GM18511 (cell line): ENCODE results near the gene ARL14EPL.

Source experiments
- ATAC-seq: cut with Tn5 transposase; IDR thresholded peaks from one replicate; pipeline ENCODE4 v1.9.1; 2021; ENCODE audit warnings: mild to moderate bottlenecking, moderate library complexity; ENCODE audit not compliant: unreplicated experiment

Gene ARL14EPL

DNA sequence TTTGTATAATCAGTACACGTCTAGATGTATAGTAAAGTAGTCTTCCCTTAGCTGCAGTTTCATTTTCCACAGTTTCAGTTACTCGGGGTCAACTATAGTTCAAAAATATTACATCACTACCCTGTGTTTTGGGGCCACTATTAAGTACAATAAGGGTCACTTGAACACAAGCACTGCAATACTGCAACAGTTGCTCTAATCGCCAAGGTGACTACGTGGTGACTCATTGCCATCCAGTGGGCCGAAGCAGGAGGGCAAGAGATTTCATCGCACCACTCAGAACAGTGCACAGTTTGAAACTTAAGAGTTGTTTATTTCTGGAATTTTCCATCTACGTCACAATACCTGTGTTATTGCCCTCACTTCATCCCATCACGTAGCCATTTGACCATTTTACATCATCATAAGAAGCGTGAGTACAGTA lies at the start of gene ARL14EPL:
Gene ARL14EPL (plus strand): TSS at position 379 of the 424 bp plus-strand sequence. CDS start 18,994 bp downstream, outside the sequence.
- peak; percentile 64 for ATAC-seq

DNA sequence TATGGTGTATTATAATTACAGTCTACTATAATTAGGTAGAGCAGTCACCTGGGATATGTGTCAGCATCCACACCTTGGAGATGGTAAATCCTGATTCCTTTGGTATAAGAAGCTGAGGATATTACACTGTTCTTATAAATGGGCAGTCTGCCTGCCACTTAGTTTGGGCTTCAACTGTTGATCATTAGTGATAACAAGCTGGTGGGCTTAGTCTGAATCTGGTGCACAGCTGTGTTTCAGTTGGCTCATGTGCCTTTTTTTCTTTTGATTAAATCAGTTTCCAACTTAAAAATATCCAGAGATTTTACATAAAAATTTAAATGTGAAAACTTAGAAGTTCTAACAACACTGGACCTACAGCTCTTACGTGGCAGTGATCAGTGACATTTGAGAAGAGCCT lies 48.8 kb upstream of the ARL14EPL start:
- ATAC-seq = no peak

DNA sequence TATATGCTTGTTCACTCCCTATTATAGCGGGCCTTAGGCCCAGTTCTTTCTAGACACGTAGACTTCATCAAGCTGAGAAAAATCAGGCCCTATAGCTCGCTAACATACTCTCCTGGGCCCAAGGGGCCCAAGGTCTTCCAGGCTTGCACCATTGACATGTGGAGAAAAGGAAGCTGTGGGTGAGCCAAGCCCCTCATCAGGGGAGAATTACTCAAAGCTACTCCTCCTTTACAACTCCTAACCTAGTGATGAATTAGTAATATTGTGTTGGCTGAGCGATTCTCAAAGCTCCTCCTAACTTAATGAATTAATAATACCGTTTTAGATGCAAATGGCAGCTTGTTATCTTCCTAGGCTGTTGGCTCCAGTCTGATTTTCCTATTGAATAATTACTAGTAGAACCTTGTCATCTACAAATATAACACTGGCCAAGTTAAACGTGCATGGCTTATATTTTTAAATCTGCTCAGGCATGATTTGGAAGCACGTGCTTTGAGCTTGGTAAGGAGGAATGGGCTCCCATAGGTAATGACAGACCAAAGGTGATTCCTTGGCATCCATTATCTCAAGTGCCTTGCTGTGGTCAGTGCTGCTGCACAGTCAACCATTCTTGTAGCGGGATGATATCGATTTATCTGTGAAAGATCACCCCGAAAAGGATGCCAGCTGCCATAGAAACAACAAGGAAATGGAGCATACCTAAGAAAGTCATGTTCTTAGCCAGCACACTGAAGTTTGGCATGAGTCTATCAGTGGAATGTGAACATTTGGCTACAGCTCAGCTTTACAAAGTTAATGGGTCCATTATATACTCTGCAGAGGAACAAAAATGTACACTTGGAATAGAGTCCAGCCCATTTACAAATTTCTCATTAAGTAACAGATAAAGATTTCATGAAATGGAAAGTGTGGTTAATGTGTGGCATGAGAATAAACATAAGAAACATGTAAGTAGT lies 46.2 kb upstream of the ARL14EPL start:
- no peak for ATAC-seq

DNA sequence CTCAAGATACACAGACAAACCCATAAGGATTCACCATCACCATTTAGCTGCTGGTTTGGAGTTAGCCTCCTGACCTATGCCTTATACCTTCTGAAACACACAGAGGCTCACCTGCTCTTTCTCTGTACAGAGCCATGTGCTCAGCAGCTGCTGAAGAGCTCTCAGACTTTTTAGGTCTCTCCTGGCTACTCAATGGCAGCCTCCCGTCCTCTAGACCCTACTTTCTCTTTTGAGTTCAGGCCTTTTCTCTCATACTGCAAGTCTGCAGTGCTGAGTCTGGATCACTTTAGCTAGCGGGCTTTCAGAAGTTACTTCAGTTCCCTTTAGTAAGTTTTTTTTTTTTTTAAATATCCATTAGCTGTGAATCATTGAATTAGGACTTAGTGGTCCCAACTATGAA lies 44.3 kb upstream of the ARL14EPL start:
- ATAC-seq = no peak

DNA sequence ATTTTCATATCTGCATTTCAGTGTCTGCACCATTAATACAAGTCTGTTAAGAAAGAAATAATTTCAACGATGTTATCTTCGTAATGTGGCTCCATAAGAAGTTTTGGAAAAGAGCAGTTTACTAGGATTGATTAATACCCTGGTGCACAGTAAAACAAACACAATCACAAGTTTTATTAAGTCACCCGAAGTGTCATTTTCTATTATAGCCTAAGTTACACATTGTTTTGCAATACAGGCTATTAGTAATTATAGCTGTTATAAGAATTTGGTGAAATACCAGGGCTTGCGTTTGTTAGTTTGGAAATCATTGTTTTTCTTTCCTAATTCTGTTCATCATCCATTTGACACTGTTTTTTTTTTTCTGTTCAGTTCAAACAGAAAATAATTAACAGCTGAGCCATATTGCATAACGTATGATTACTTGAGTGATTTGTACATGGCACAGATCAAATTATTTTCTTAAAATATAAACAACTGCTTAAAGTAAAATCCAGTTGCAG lies 39.4 kb upstream of the ARL14EPL start:
- no peak for ATAC-seq

DNA sequence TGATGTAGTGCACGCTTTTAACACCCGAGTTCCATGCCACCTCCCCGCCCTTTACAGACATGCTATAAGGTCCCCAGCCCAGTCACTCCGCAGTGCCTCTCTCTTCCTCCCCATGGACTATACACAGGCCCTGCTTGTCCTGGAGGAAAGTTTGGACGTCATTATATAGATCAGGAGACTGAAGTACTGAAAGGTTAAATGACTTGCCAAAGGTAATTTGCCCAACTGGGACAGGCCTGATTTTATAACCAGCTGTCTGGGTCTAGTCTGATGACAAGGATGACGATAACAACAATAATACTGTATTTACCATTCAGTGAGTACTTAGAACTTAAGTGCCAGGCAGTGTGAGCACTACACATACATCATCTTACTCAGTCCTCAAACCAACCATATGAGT lies 36.9 kb upstream of the ARL14EPL start:
- ATAC-seq = no peak

DNA sequence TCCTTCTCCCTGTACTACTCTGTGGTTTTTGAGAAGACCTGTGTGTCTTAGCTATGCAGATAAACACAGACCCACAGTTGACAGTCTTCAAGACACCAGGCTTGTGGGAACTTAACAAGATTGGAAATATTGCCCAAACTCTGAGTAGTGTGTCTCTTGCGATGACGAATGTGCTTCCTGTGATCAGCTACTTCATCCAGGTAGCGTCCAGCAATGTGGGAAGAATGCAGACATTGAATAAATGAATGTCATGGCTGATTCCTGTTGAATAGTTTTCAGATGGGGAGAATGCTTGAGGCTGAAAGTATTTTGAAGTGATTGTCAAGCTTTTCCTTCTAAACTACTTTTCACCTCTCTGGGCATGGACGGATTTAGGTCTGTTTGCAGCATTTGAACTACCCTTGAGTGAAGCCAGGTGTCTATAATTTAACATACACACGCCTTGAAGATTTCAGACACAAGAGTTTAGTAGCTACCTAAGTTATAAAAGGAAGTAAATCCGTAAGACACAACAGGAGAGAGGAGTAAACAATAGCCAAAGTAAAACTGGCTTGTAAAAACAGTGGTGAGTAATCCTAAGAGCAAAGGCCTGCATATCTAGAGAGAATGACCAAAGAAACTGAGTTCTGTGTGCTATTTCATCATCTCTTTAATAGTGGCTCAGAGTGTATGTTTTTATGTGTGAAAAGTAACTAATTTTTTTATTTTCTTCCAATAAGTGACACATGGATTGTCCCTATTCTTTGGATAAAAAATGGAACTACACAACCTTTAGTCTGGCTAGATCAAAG lies 30.0 kb upstream of the ARL14EPL start:
- ATAC-seq = no peak

DNA sequence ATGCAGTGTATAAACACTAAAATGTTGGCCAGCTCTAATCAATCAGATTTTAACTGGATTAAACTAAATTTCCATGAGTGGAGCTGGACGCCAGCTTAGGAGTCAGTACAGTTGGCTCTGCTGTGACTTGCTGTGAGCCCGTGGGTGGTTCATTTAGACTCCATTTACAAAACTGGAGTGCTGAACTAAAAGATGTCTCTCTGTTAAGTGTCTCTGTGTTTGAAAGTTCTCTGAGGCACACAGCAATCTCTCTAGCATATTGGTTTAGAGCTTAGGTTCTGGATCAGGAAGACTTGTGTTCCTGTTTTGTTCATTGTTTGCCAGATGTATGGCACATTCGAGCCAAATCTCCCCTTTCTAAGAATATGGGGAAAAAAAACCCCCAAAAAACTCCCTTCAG lies 28.0 kb upstream of the ARL14EPL start:
- no peak for ATAC-seq

DNA sequence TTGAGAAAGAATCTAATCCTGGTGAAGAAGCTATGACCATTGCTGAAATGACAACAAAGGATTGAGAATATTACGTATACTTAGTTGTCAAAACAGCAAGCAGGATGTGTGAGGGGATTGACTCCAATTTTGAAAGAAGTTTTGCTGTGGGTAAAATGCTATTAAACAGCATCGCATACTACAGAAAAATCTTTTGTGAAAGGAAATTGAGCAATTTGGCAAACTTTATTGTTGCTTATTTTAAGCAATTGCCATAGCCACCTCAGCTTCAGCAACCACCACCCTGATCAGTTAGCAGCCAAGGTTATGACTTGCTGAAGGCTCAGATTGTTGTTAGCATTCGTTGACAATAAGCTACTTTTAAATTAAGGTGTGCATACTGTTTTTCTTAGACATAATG lies 22.5 kb upstream of the ARL14EPL start:
- ATAC-seq = no peak

DNA sequence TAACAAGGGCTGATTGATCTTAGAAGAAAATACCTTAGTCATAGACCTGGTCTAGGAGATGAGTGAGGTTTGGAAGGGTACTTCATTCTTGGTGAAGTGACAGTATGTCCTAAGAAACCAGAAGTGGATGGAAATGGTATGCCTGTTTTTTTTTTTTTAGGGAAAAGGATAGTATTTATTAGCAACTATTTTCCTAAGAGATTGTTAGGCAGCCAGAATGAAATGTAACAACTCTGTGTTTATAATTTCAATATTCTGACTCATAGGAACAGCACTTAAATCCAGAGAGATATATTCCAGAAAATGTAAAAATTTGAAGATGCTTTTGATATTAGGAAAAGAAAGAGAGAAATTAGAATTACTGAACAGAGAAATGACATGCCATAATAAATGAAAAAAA lies 21.2 kb upstream of the ARL14EPL start:
- ATAC-seq = no peak

DNA sequence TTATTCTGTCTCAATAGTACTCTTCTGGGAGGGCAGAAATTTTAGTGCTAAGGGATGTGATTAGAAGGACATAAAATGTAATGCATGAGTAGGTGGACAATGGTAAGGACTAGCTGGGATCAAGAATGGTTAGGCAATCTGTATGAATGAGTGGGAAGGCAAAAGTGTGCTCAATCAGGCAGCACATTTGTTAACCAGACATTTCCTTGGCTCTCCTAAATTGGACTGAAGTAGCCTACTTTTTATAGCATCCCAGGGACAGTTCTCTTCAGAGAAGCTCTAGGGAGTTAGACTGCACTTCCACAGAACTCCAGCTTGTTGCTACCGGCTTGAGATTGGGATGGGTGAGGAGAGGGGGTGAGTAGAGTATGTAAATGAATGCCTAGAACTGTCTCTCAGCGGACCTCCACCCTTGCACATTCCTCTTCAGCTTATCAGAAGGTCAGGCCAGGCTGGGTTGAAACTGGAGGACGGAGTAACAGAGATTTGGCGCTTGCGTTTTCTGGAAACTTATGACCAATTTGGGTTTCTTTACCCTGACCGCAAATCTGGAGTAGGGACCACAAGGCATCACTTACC lies 19.0 kb upstream of the ARL14EPL start:
- no peak for ATAC-seq

DNA sequence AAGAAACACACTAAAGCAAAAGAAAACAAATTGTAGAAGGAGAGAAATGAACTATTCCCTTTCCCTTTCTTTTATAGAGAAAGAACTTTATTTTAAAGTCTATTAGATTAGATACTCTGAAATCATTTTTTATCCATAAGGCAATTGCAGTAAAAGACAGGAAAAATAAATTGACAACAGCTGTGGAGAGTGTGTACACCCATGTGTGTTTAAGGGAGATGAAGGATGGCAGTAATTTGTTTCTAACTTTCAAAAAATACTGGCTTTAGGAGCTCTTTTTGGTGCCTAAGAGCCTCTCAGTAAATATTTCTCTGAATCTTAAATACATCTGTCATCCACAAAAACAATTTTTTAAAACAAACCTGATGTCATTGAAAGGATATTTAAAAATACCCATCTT lies 18.3 kb upstream of the ARL14EPL start:
- ATAC-seq = no peak

DNA sequence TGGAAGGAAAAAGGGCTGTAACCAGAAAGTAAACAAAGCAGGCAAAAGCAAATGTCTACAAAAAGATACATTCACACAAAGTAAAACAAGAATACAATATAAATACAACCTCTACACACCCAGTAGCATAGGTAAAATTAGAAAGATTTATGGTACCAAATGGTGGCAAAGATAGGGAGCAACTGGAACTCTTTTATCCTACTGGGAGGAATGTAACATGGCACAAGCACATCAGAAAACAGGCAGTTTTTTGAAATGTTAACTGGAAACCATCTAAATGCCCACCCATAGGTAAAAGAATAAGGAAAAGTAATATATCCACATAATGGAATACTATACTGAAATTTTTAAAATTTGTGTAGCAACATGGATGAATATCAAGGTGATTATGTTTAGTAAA lies 8.7 kb upstream of the ARL14EPL start:
- ATAC-seq = no peak

DNA sequence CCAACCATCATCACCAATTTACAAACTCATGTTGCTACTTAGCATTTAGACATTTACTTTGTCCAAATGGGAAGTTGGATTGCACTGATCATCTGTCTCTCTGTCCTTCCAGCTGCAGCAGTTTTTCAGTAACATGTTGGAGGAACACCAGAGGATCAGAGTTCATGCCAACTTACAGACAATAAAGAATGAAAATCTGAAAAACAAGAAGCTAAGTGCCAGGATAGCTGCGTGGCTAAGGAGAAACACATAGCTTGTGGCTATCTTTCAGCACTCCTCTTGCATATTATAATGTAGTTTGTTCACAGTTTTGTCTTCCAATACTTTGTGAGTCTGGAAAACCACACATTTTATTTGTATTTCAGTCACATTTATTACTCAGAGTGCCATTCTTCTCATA lies 6.4 kb upstream of the ARL14EPL start:
- ATAC-seq = no peak

DNA sequence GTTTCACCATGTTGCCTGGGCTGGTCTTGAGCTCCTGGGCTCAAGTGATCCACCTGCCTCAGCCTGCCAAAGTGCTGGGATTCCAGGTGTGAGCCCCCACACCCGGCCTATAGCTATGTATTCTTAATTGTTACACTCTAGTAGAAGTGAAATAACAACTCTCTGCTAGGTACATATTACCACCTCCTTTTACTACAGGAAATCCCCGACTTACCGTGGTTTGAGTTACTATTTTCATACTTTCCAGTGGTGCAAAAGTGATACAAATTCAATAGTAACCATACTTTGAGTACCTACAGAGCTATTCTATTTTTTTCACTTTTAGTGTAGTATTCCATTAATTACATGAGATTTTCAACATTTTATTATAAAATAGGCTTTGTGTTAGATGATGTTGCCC lies 719 bp downstream of the ARL14EPL start:
- ATAC-seq = no peak

DNA sequence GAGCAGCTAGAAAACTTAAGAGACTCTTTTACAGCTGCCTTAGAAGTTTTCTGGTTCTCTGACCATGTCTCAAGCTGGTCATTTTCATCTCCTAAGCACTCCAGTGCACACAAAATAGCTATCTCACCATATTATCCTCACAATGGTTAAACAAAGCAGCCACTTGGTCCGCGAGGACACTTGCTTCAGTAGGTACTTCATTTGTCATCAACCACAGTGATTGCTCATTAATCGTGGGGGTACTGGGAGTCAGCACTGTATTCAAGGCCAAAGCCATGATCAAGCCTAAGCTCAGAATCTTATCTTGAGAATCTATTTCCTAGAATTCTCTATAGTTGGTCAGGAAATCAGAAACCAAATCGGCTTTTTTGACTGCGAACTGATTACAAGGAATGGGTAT lies 2.9 kb downstream of the ARL14EPL start:
- no peak for ATAC-seq

DNA sequence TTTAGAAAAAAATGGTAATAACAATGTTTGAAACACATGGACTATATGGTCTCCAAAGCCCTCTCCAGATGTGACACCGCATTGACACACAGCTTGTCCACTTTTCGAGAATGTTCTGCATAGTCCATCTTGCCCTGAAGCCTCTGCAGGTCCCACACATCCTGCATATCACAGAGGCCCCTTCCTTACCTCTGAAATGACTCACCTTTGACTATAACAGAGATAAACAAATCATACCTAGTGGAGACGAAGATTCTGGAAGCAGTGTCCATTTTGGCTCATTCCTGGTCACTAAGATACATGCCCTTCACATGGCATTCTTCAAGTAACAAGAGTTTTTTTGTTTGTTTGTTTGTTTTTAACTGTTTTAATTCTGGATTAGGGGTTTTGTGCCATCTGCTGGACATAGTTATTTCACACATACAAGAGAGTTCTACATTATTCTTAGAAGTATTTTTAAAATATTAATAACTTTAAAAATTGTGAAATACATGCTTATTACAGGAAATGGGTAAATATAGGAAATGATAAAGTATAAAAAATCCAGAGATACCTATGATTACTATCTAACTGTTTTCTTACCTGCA lies 5.1 kb downstream of the ARL14EPL start:
- peak; percentile 37 for ATAC-seq

DNA sequence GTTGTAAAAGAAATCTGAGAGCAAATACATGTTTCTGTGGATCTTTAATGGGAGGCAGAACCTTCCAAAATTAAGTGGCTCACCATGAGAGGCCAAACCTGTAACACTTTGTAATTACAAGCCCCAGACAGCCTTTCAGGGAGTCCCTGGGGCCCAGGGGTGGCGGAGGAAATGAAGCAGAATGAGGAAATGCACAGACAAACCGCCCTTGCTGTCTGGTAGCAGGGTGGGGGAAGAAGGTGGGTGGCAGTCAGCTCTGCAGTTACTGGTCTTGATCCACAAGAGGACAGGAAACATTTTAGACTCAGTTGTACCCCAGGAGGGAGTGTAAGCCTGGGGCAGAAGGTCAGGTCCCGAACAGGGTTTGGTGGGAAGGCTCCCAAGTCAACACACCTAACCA lies 6.5 kb downstream of the ARL14EPL start:
- ATAC-seq = peak; percentile 72

DNA sequence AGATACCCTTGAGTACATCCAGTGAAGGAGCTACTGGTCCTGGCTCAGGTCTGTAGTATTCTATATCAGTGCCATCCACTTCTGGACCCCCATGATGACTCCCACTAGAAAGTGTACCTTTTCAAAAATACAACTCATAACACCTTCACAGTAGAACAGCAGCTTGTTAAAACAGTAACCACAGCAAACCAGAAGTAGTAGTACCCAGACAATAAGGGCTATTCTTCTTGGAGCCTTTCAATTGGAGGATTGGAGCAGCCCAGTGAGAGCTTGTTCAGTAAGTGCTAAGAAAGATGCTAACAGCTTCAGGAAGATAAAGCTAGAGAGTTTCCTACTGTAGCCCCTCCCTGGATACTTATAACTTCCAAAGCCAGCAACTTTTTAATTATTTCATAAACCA lies 10.1 kb downstream of the ARL14EPL start:
- no peak for ATAC-seq

DNA sequence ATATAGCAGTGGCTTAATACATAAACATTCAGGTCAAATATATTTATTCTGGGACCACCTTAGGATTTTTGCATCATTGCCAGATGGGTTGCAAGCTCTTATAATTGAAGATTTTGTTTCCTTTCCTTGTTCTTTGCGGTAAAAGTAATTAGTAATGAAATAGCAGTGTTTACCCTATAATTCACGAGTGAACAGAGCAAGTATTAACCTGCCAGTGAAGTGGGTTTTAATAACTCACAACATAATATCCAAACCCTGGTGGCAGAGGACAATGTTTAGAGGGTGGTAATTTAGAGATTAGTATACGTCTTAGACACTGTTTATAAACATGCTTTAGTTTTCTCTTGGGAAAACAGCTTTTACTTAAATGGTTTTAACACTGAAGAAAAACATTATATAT lies 11.8 kb downstream of the ARL14EPL start:
- ATAC-seq = no peak

DNA sequence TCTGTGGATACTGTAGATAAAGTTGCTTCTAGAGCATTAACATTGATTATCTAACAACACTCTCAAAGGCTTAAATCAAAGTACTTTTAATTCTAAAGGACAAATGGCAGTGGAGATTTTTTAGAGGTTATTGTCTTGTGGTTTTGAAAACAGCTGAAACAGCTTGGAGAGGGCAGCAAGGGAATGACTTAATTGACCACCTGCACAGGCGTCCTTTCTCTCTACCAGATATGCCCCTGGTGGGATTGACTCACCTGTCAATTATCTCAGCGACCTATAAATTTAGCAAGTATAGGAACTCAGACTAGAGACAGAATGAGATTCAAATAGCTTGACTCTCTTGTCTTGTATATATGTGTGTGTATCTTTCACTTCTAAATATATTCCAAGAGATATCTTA lies 13.5 kb downstream of the ARL14EPL start:
- ATAC-seq = no peak
